ENCODE measurements around the gene BMP10.

The BMP10 gene

GRCh38 chr2:68911709-68912108, 40.5 kb upstream of the BMP10 start:
- TF ChIP-seq PAX5 (IDR thresholded peaks at IDR 0.05; ENCODE audit: insufficient read depth, low read length, severe bottlenecking) (no peak), SPI1 (IDR thresholded peaks at IDR 0.05; ENCODE audit: low read depth, low read length) (no peak), POLR2AphosphoS5 (IDR thresholded peaks at IDR 0.05; ENCODE audit: low read depth, low read length) (no peak), POU2F2 (IDR thresholded peaks at IDR 0.05; ENCODE audit: low read depth, low read length) (no peak), POLR2A (IDR thresholded peaks at IDR 0.05; ENCODE audit: low read depth, low read length) (no peak), TAF1 (IDR thresholded peaks at IDR 0.05; ENCODE audit: low read depth, low read length) (no peak)
- DNase-seq (ENCODE audit: insufficient read length, low spot score) (no peak), FAIRE-seq (no peak)

DNA sequence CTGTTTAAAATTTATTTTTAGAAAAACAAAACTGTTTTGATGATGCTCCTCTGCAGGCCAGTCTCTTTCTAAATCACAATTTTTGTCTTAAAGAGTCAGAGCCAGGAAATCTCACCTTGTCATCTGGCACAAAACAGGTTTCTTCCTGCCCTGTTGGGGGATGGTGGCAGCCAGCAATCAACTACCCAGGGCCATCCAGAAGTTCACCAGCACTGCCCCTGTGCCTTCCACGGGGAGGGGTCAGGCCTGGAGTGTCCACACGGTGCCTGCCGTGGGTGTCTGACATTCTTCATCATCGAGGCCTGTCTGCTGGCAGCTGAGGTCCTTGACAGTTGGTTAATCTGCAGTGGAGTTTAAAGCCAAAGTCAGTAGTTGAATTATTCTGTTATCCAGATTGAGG, 40.0 kb upstream of the BMP10 start:
- TF ChIP-seq TAF1 (IDR thresholded peaks at IDR 0.05; ENCODE audit: low read depth, low read length) (no peak), PAX5 (IDR thresholded peaks at IDR 0.05; ENCODE audit: insufficient read depth, low read length, severe bottlenecking) (no peak), POLR2A (IDR thresholded peaks at IDR 0.05; ENCODE audit: low read depth, low read length) (no peak), POU2F2 (IDR thresholded peaks at IDR 0.05; ENCODE audit: low read depth, low read length) (no peak), SPI1 (IDR thresholded peaks at IDR 0.05; ENCODE audit: low read depth, low read length) (no peak), POLR2AphosphoS5 (IDR thresholded peaks at IDR 0.05; ENCODE audit: low read depth, low read length) (no peak)
- FAIRE-seq: no peak
- no peak for DNase-seq (ENCODE audit: insufficient read length, low spot score)

- peak; percentile 34 for DNase-seq (ENCODE audit: insufficient read length, low spot score)
- FAIRE-seq: peak; percentile 71
- TF ChIP-seq SPI1 (IDR thresholded peaks at IDR 0.05; ENCODE audit: low read depth, low read length): no peak
- TF ChIP-seq TAF1 (IDR thresholded peaks at IDR 0.05; ENCODE audit: low read depth, low read length): no peak
- no peak for TF ChIP-seq POU2F2 (IDR thresholded peaks at IDR 0.05; ENCODE audit: low read depth, low read length)
- TF ChIP-seq PAX5 (IDR thresholded peaks at IDR 0.05; ENCODE audit: insufficient read depth, low read length, severe bottlenecking): no peak
- TF ChIP-seq POLR2AphosphoS5 (IDR thresholded peaks at IDR 0.05; ENCODE audit: low read depth, low read length): no peak
- no peak for TF ChIP-seq POLR2A (IDR thresholded peaks at IDR 0.05; ENCODE audit: low read depth, low read length)
Observed at GRCh38 chr2:68909793-68910674, 38.8 kb upstream of the BMP10 start.

DNA sequence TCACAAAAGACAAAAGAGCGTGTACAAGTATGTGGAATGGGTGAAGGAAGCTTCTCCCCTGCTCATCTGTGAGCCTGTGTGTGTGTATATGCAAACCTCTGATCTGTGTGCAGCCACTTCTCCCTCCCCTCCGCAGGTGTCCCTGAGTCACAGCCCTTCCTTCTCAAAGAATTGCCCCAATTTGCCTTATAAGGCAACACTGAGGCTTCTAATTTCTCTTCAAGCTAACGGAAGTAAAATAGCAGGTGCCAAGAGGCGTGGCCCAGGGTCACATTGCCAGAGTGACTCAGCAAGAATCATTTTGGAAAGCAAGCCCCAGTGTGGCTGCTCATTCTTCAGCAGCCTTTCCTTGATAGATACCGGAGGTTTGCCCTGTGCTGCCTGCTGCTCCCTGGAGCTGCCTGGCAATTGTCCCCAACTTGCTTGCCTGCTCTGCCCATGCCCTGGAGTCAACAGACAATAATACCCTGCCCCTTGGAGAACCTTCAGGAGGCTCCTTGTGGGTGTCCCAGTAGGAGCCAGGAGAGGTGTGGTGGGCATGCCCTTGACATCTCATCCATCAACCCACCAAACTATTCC, 37.3 kb upstream of the BMP10 start:
- TF ChIP-seq POLR2AphosphoS5 (IDR thresholded peaks at IDR 0.05; ENCODE audit: low read depth, low read length) (peak; percentile 36; the same call in 1 of the 2 replicates), POU2F2 (IDR thresholded peaks at IDR 0.05; ENCODE audit: low read depth, low read length) (peak; percentile 98), TAF1 (IDR thresholded peaks at IDR 0.05; ENCODE audit: low read depth, low read length) (peak; percentile 91), SPI1 (IDR thresholded peaks at IDR 0.05; ENCODE audit: low read depth, low read length) (peak; percentile 52), POLR2A (IDR thresholded peaks at IDR 0.05; ENCODE audit: low read depth, low read length) (peak; percentile 70), PAX5 (IDR thresholded peaks at IDR 0.05; ENCODE audit: insufficient read depth, low read length, severe bottlenecking) (no peak)
- DNase-seq (ENCODE audit: insufficient read length, low spot score): peak; percentile 47
- peak; percentile 85 for FAIRE-seq

GRCh38 chr2:68907920-68908253, 36.7 kb upstream of the BMP10 start:
- FAIRE-seq: no peak
- no peak; the same call in 1 of the 2 replicates for TF ChIP-seq POLR2A (IDR thresholded peaks at IDR 0.05; ENCODE audit: low read depth, low read length)
- TF ChIP-seq TAF1 (IDR thresholded peaks at IDR 0.05; ENCODE audit: low read depth, low read length): no peak
- TF ChIP-seq PAX5 (IDR thresholded peaks at IDR 0.05; ENCODE audit: insufficient read depth, low read length, severe bottlenecking): no peak
- TF ChIP-seq SPI1 (IDR thresholded peaks at IDR 0.05; ENCODE audit: low read depth, low read length): no peak
- no peak for TF ChIP-seq POU2F2 (IDR thresholded peaks at IDR 0.05; ENCODE audit: low read depth, low read length)
- no peak for DNase-seq (ENCODE audit: insufficient read length, low spot score)

- FAIRE-seq (peak; percentile 76), DNase-seq (ENCODE audit: insufficient read length, low spot score) (no peak)
- TF ChIP-seq PAX5 (IDR thresholded peaks at IDR 0.05; ENCODE audit: insufficient read depth, low read length, severe bottlenecking): no peak
- TF ChIP-seq TAF1 (IDR thresholded peaks at IDR 0.05; ENCODE audit: low read depth, low read length): no peak
- no peak for TF ChIP-seq POLR2A (IDR thresholded peaks at IDR 0.05; ENCODE audit: low read depth, low read length)
- TF ChIP-seq POLR2AphosphoS5 (IDR thresholded peaks at IDR 0.05; ENCODE audit: low read depth, low read length): no peak
- TF ChIP-seq SPI1 (IDR thresholded peaks at IDR 0.05; ENCODE audit: low read depth, low read length): no peak
- no peak for TF ChIP-seq POU2F2 (IDR thresholded peaks at IDR 0.05; ENCODE audit: low read depth, low read length)
Observed at GRCh38 chr2:68907232-68907919, 36.2 kb upstream of the BMP10 start.

DNA sequence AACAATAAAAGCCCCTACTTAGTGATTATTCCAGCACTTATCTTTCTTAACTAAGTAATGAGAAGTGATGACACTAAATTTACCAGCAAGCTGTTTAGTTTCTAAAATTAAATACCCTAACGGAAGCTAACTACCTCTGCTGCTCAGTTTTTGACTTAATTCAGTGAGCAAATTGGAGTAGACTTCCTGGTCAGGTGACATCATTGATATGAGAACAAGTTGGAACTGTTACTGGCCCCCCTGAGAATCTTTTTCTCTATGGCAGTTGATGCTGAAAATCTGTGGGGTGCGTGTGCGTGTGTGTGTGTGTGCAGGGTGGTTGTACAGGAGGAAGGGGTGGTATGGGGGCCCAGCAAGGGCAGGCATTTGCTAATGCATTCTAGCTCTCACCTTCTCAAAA, 35.5 kb upstream of the BMP10 start:
- no peak for FAIRE-seq
- DNase-seq (ENCODE audit: insufficient read length, low spot score): no peak
- no peak for TF ChIP-seq SPI1 (IDR thresholded peaks at IDR 0.05; ENCODE audit: low read depth, low read length)
- TF ChIP-seq PAX5 (IDR thresholded peaks at IDR 0.05; ENCODE audit: insufficient read depth, low read length, severe bottlenecking): no peak
- TF ChIP-seq POLR2A (IDR thresholded peaks at IDR 0.05; ENCODE audit: low read depth, low read length): no peak
- TF ChIP-seq POU2F2 (IDR thresholded peaks at IDR 0.05; ENCODE audit: low read depth, low read length): no peak
- no peak for TF ChIP-seq TAF1 (IDR thresholded peaks at IDR 0.05; ENCODE audit: low read depth, low read length)
- no peak for TF ChIP-seq POLR2AphosphoS5 (IDR thresholded peaks at IDR 0.05; ENCODE audit: low read depth, low read length)

- TF ChIP-seq POU2F2 (IDR thresholded peaks at IDR 0.05; ENCODE audit: low read depth, low read length) (no peak), PAX5 (IDR thresholded peaks at IDR 0.05; ENCODE audit: insufficient read depth, low read length, severe bottlenecking) (no peak), POLR2AphosphoS5 (IDR thresholded peaks at IDR 0.05; ENCODE audit: low read depth, low read length) (no peak), SPI1 (IDR thresholded peaks at IDR 0.05; ENCODE audit: low read depth, low read length) (no peak), POLR2A (IDR thresholded peaks at IDR 0.05; ENCODE audit: low read depth, low read length) (no peak), TAF1 (IDR thresholded peaks at IDR 0.05; ENCODE audit: low read depth, low read length) (no peak)
- no peak for DNase-seq (ENCODE audit: insufficient read length, low spot score)
- no peak for FAIRE-seq
Observed at GRCh38 chr2:68905116-68905515, 33.9 kb upstream of the BMP10 start.

DNA sequence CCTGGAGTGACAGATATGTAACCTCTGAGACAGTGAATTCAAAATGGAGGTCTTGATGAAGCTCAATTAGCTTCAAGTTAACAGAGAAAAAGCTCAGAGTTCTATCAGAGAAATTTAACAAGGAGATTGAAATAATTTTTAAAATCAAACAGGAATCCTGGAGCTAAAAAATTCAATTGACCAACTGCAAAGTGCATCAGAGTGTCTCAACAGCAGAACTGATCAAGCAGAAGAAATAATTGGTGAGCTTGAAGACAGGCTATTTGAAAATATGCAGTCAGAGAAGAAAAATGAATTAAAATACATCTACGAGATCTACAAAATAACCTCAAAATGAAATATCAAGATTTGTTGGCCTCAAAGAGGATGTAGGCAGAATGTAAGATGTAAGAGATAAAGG, 30.4 kb upstream of the BMP10 start:
- FAIRE-seq (no peak), DNase-seq (ENCODE audit: insufficient read length, low spot score) (no peak)
- TF ChIP-seq SPI1 (IDR thresholded peaks at IDR 0.05; ENCODE audit: low read depth, low read length): no peak
- TF ChIP-seq POU2F2 (IDR thresholded peaks at IDR 0.05; ENCODE audit: low read depth, low read length): no peak
- no peak for TF ChIP-seq POLR2AphosphoS5 (IDR thresholded peaks at IDR 0.05; ENCODE audit: low read depth, low read length)
- no peak for TF ChIP-seq POLR2A (IDR thresholded peaks at IDR 0.05; ENCODE audit: low read depth, low read length)
- TF ChIP-seq PAX5 (IDR thresholded peaks at IDR 0.05; ENCODE audit: insufficient read depth, low read length, severe bottlenecking): no peak
- no peak for TF ChIP-seq TAF1 (IDR thresholded peaks at IDR 0.05; ENCODE audit: low read depth, low read length)
